HepG2 (cell line): ENCODE data around the gene CBLC. TPM values are rescaled to one million over a fixed set of nuclear protein-coding genes. Genes with fewer than 3 reads are reported as not detected.
A peak's percentile ranks its signal among the peaks of the same experiment; 100 is the strongest.

ENCODE experiments used
- ATF7 ChIP-seq, 2 experiments: fragments of 450-650 bp in 1 of 2; sonication (generic) in 1 of 2; formaldehyde crosslinking in 1 of 2; IDR thresholded peaks; 2 replicates each; pipeline versions ENCODE4 v1.4.0 to v1.6.1; 2016 to 2020; ENCODE audit warnings: antibody characterized with exemption in 1 of 2, mild to moderate bottlenecking in 1 of 2, missing genetic modification reagents in 1 of 2
- BCL3 ChIP-seq: sonication (generic); formaldehyde crosslinking; IDR thresholded peaks from 2 replicates; pipeline ENCODE4 v1.5.1; 2020; ENCODE audit warnings: mild to moderate bottlenecking, missing genetic modification reagents, moderate library complexity
- CENPBD1 ChIP-seq: sonication (generic); formaldehyde crosslinking; IDR thresholded peaks from 2 replicates; pipeline ENCODE4 v1.8.0; 2022; ENCODE audit warnings: missing genetic modification reagents, low read depth, mild to moderate bottlenecking, borderline replicate concordance
- E2F5 ChIP-seq: sonication (generic); formaldehyde crosslinking; conservative IDR thresholded peaks from 2 replicates; pipeline ENCODE4 v1.4.0; 2020; ENCODE audit warnings: missing genetic modification reagents
- FOSL2 ChIP-seq: sonication (generic); formaldehyde crosslinking; IDR thresholded peaks from 2 replicates; pipeline ENCODE4 v1.4.0; 2020; ENCODE audit warnings: missing genetic modification reagents
- HMGXB3 ChIP-seq: sonication (generic); formaldehyde crosslinking; IDR thresholded peaks from 2 replicates; pipeline ENCODE4 v1.4.0; 2020; ENCODE audit warnings: missing genetic modification reagents, borderline replicate concordance
- HNF4G ChIP-seq, 2 experiments: sonication (generic) in 1 of 2; formaldehyde crosslinking in 1 of 2; IDR thresholded peaks; 2 replicates each; pipeline versions ENCODE4 v1.4.0 to v1.6.1; 2011 to 2020; ENCODE audit warnings: borderline replicate concordance in 2 of 2, low read depth in 2 of 2, mild to moderate bottlenecking in 2 of 2, low read length in 1 of 2, missing genetic modification reagents in 1 of 2, moderate library complexity in 1 of 2
- KLF15 ChIP-seq: sonication (generic); formaldehyde crosslinking; IDR thresholded peaks from 2 replicates; pipeline ENCODE4 v1.8.1; 2023; ENCODE audit warnings: borderline replicate concordance, mild to moderate bottlenecking, inconsistent platforms, missing genetic modification reagents, mixed read lengths
- MTA3 ChIP-seq: sonication (generic); formaldehyde crosslinking; IDR thresholded peaks from 2 replicates; pipeline ENCODE4 v1.4.0; 2020; ENCODE audit warnings: missing genetic modification reagents
- MTERF4 ChIP-seq: sonication (generic); formaldehyde crosslinking; IDR thresholded peaks from 2 replicates; pipeline ENCODE4 v1.8.0; 2023; ENCODE audit warnings: mild to moderate bottlenecking, missing genetic modification reagents
- SMARCE1 ChIP-seq: fragments of 450-650 bp; IDR thresholded peaks from 2 replicates; pipeline ENCODE4 v1.6.1; 2017; ENCODE audit warnings: borderline replicate concordance
- SNAPC5 ChIP-seq: sonication (generic); formaldehyde crosslinking; IDR thresholded peaks from 2 replicates; pipeline ENCODE4 v1.8.1; 2023; ENCODE audit warnings: mild to moderate bottlenecking, missing genetic modification reagents, borderline replicate concordance
- SRSF4 ChIP-seq: fragments of 200-400 bp; formaldehyde crosslinking; IDR thresholded peaks from one replicate; pipeline ENCODE4 v1.6.1; 2018; ENCODE audit warnings: mild to moderate bottlenecking, low read depth, low read length, moderate library complexity; ENCODE audit not compliant: poor library complexity, severe bottlenecking
- STAG1 ChIP-seq: sonication (generic); formaldehyde crosslinking; IDR thresholded peaks from 2 replicates; pipeline ENCODE4 v1.4.0; 2020; ENCODE audit warnings: missing genetic modification reagents
- TBP ChIP-seq: sonication (generic); formaldehyde crosslinking; IDR thresholded peaks from 2 replicates; pipeline ENCODE4 v1.5.0; 2020; ENCODE audit warnings: missing genetic modification reagents
- ZNF33A ChIP-seq: sonication (generic); formaldehyde crosslinking; IDR thresholded peaks from 2 replicates; pipeline ENCODE4 v1.5.1; 2020; ENCODE audit warnings: missing genetic modification reagents, mild to moderate bottlenecking, moderate library complexity, borderline replicate concordance
- ZNF569 ChIP-seq: sonication (generic); formaldehyde crosslinking; IDR thresholded peaks from 2 replicates; pipeline ENCODE4 v1.5.0; 2020; ENCODE audit warnings: mild to moderate bottlenecking, missing genetic modification reagents, moderate library complexity, borderline replicate concordance
- ZNF7 ChIP-seq: IDR thresholded peaks from 2 replicates; pipeline ENCODE4 v1.6.1; 2016; ENCODE audit warnings: missing biosample characterization, missing genetic modification reagents
- ZSCAN22 ChIP-seq: sonication (generic); formaldehyde crosslinking; IDR thresholded peaks from 2 replicates; pipeline ENCODE4 v1.4.0; 2020; ENCODE audit warnings: mild to moderate bottlenecking, missing genetic modification reagents
- polyA plus RNA-seq, 8 experiments: library from polyadenylated mRNA; depleted of rRNA in 3 of 8; stranded (reverse) in 7 of 8; unstranded in 1 of 8; fragments of >200 nt; fragmentation: Illumina TruSeq in 4 of 8; extraction: Trizol in 4 of 8; gene quantifications; 2 replicates each; pipeline versions ENCODE4 v1.2.1 to v1.2.3, GENCODE V29; 2011 to 2016; ENCODE audit warnings: low read depth in 4 of 8, missing spikeins in 1 of 8, mixed read lengths in 1 of 8; ENCODE audit not compliant: insufficient read depth in 1 of 8
- total RNA-seq, 5 experiments: library from RNA; depleted of rRNA; stranded (reverse); fragments of >200 nt; fragmentation: Illumina TruSeq; extraction: Trizol; gene quantifications; 2 replicates each; pipeline ENCODE4 v1.2.3, GENCODE V29; 2016; ENCODE audit warnings: low read depth in 1 of 5

CBLC gene
- total and polyA plus RNA-seq, 2 of the 13 experiments (the other 11 are each of a cell fraction or from before 2014, with no cell fraction given), result 1.8 to 2.6 TPM

GRCh38 chr19:44845612-44846454 lies 68.1 kb downstream of the CBLC start, which contains the start of gene NECTIN2 (continued):
- peak; percentile 82; the same call in 1 of the 2 replicates for TF ChIP-seq ZSCAN22 (CRISPR knock-in tag)
- TF ChIP-seq MTERF4 (CRISPR knock-in tag), result no peak
- TF ChIP-seq CENPBD1 (CRISPR knock-in tag), result no peak
- TF ChIP-seq HNF4G (IDR thresholded peaks at IDR 0.05; ENCODE audit: borderline replicate concordance, low read depth, low read length), result no peak
- no peak for TF ChIP-seq HNF4G (CRISPR knock-in tag; IDR thresholded peaks at IDR 0.05; ENCODE audit: borderline replicate concordance, low read depth)
- TF ChIP-seq FOSL2 (CRISPR knock-in tag), result 0 out of 2 replicates have a peak, but pooled peaks have one; percentile 22
- no peak for TF ChIP-seq SMARCE1
- TF ChIP-seq TBP (CRISPR knock-in tag), result no peak
- no peak for TF ChIP-seq HMGXB3
- TF ChIP-seq ZNF7 (CRISPR knock-in tag), result no peak
- TF ChIP-seq STAG1 (CRISPR knock-in tag), result peak; percentile 74
- peak; percentile 75 for TF ChIP-seq ATF7 (IDR thresholded peaks at IDR 0.05)
- peak; percentile 18; the same call in 1 of the 2 replicates for TF ChIP-seq ATF7 (CRISPR knock-in tag; IDR thresholded peaks at IDR 0.05)
- TF ChIP-seq BCL3 (CRISPR knock-in tag), result no peak
- no peak for TF ChIP-seq SRSF4
- TF ChIP-seq E2F5 (CRISPR knock-in tag), result no peak
- TF ChIP-seq ZNF569 (CRISPR knock-in tag), result no peak
- TF ChIP-seq KLF15 (CRISPR knock-in tag), result no peak; the same call in 1 of the 2 replicates
- TF ChIP-seq MTA3 (CRISPR knock-in tag), result no peak
- TF ChIP-seq SNAPC5, result no peak
- no peak for TF ChIP-seq ZNF33A (CRISPR knock-in tag)
